ENCODE results near the gene CORO6. TPM values are rescaled to one million over a fixed set of nuclear protein-coding genes. Genes with fewer than 3 reads are reported as not detected.

The CORO6 gene
- polyA plus RNA-seq, 4 donors, result 0.67 to 7.3 (median 1.1) TPM

DNA sequence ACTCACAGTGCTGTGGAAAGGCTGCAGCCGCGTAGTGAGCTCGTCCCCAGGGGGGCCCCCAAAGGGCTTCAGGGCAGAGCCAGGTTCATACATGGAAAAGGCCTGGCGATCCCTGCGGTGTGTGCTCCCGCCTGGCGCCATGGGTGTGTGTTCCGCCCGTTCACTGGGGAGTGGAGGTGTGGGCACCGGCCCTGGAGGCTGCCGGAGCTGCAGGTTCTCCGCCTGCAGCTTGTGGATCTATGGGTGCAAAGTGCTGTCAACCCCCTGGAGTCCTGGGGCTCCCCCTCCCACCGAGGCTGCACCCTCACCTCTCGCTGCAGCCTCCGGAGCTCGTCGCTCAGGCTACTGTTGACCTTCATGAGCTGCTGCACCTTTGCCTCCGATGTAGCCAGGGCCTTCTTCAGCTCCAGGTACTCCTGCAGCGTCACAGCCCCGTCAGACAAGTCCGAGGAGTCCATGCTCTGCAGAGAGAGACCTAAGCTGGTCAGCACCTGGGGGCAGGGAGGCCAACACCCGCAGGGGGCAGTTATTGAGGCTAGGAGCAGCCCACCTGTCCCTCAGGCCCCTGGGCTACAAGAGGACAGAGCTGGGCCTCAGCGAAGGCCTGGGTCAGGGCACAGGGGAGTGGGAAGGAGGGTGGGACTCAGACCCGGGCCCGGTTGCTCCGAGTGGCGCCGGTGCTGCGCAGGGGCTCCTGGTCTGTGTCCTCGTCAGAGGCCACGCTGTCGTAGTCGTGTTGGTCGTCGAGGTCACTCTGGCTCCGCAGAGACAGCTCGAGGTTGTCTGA is 46.3 kb downstream of the CORO6 start:
- no peak for FAIRE-seq
- 92 to 96% (median 93%) methylated on average over 37 of the region's 37 CpGs for WGBS, 3 donors
- Histone ChIP-seq H3K4me1 (ENCODE audit: control insufficient read depth in 3 of 3, insufficient read depth in 2 of 3, low read depth in 1 of 3, low read length in 2 of 3) (peaks cover 0 to 49% (median 2%) of the 10 kb centered on the region in 3 donors), H3K27ac (ENCODE audit: low read depth in 1 of 3, low read length in 2 of 3) (no peak overlapping the region), H3K36me3 (ENCODE audit: control insufficient read depth in 3 of 3, insufficient read depth in 2 of 3, low read depth in 1 of 3, low read length in 3 of 3) (peaks cover 1 to 94% (median 5%) of the 10 kb centered on the region in 3 donors), H3K4me3 (ENCODE audit: low read depth in 1 of 3, low read length in 3 of 3) (no peak overlapping the region), H3K9me3 (ENCODE audit: control insufficient read depth in 2 of 2, insufficient read depth in 1 of 2, low read depth in 1 of 2, low read length in 1 of 2) (no peaks in the 10 kb centered on the region), H3K27me3 (ENCODE audit: control insufficient read depth in 3 of 3, insufficient read depth in 3 of 3, low read length in 3 of 3) (no peaks in the 10 kb centered on the region)
- DNase-seq, result no peak

DNA sequence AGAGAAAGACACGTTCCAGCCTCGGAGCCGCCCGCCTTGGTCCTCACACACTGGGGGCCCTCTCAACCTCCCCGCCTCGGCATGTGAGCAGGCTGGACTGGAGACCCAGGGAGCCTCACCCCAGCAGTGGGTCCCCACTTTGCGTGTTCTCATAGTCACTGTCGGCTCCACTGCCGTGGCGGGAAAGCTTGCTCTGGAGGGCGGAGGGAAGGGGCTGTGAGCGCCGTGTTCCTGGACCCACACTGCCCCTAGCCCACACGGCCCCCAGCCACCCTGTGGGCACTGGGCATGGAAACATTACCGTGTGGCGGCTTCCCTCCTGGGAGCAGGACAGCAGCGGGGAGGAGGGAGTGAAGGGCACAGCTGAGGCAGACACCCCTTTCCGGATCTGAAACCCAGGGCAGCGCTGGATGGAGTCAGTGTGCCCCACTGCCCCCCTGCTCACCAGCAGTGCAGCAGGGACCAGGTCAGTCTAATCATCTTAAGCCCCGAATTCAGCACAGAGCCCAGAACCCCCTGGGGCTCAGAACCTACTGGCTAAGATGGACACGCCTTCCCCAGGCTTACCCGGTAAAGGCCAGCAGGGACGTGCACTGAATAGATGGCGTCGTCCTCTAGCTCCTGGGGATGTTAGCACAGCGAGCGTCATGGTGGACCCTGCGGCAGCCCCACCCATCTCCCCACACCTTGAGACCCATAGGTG is 47.0 kb downstream of the CORO6 start:
- no peaks in the 10 kb centered on the region for H3K27me3 ChIP-seq (ENCODE audit: control insufficient read depth in 3 of 3, insufficient read depth in 3 of 3, low read length in 3 of 3)
- WGBS, 3 donors, result 89 to 93% (median 89%) methylated on average over 28 of the region's 28 CpGs
- FAIRE-seq (no peak), DNase-seq (no peak)
- peaks cover 0 to 50% (median 2%) of the 10 kb centered on the region in 3 donors for H3K4me1 ChIP-seq (ENCODE audit: control insufficient read depth in 3 of 3, insufficient read depth in 2 of 3, low read depth in 1 of 3, low read length in 2 of 3)
- peak overlapping the region in 2 of 3 donors; percentile 13 to 80 for H3K27ac ChIP-seq (ENCODE audit: low read depth in 1 of 3, low read length in 2 of 3)
- no peak overlapping the region for H3K4me3 ChIP-seq (ENCODE audit: low read depth in 1 of 3, low read length in 3 of 3)
- no peaks in the 10 kb centered on the region for H3K9me3 ChIP-seq (ENCODE audit: control insufficient read depth in 2 of 2, insufficient read depth in 1 of 2, low read depth in 1 of 2, low read length in 1 of 2)
- H3K36me3 ChIP-seq (ENCODE audit: control insufficient read depth in 3 of 3, insufficient read depth in 2 of 3, low read depth in 1 of 3, low read length in 3 of 3), result peaks cover 0 to 94% (median 5%) of the 10 kb centered on the region in 3 donors

DNA sequence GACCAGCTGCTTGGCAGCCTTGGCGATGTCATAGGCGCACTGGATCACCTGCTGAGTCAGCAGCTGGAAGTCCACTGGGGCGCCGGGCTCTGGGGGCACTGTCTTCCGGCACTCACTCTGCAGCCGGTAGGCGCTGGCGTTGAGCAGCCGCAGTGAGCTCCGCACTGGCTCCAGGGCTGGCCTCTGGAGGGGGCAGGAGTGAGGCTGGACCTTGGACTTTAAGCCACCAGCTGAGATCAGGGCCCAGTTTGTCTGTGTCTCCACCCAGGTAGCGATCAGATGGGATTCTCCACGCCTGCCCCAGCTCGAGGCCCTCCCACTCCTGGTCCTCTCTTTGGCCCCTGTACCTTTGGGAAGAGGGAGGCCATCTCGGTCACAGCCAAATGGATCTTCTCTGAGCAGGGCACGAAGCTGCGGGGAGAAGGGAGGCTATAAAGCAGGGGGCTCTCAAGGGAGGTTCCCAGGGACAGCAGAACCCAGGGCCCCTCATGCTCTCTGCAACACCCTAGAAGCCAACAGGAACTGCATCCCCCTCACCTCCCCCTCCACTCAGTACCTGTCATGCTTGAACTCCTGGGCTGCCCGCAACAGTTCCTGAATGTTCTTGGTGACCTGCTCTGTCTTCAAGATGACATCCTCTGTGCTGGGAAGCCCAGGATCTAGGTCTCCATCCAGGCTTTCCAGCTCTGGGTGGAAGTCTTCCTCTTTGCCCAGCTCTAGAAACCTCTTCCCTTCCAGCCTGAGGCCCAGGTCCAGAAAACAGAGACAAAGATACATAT is 47.8 kb downstream of the CORO6 start:
- FAIRE-seq, result no peak
- peak; percentile 93 to 96 for DNase-seq
- Histone ChIP-seq H3K4me1 (ENCODE audit: control insufficient read depth in 3 of 3, insufficient read depth in 2 of 3, low read depth in 1 of 3, low read length in 2 of 3) (peaks cover 0 to 50% (median 2%) of the 10 kb centered on the region in 3 donors), H3K36me3 (ENCODE audit: control insufficient read depth in 3 of 3, insufficient read depth in 2 of 3, low read depth in 1 of 3, low read length in 3 of 3) (peaks cover 0 to 91% (median 5%) of the 10 kb centered on the region in 3 donors), H3K4me3 (ENCODE audit: low read depth in 1 of 3, low read length in 3 of 3) (no peak overlapping the region), H3K27me3 (ENCODE audit: control insufficient read depth in 3 of 3, insufficient read depth in 3 of 3, low read length in 3 of 3) (no peaks in the 10 kb centered on the region), H3K27ac (ENCODE audit: low read depth in 1 of 3, low read length in 2 of 3) (peak overlapping the region; percentile 18 to 94 (median 46)), H3K9me3 (ENCODE audit: control insufficient read depth in 2 of 2, insufficient read depth in 1 of 2, low read depth in 1 of 2, low read length in 1 of 2) (no peaks in the 10 kb centered on the region)
- WGBS, 3 donors, result 17 to 66% (median 28%) methylated on average over 16 to 17 of the region's 17 CpGs

DNA sequence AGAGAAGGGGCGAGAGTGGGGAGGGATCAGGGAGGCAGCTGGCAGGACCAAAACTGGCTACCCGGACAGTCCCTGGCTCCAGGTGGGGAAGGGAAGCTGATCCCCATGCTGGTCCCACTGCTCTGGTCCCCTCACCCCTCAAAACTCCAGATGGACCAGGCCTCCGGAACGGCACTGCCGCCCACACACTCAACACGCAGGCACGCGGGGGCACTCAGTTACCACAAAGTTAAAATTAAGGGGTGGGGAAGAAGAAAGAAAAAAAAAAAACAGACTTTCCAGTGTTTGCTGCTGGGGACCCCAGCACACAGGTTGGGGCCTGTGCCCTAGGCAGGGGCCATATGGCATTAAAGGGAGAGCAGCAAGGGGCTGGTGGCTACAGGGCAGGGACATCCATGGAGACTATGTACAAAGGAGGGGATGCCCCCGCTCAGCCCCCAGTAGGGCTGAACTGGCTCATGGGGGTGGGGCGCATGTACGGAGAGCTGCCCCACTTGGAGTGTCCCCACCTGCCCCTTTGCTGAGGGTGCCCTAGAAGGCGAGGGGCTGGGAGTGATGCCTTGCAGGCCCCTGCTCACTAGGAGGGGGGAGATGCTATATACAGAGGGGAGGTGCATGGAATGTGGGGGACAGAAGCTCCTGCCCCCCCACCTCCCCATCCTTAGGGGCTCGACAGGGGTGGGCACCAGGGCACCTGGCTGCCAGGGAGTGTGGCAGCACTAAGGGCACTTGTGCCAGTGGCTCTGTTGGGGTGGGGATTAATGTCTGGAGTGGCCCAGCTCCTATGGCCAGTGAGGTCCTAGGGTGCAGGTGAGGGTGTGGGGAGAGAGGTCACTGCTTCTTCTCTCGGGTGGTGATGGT is 48.6 kb downstream of the CORO6 start:
- no peak for DNase-seq
- 77 to 84% (median 78%) methylated on average over 12 to 14 of the region's 14 CpGs for WGBS, 3 donors

DNA sequence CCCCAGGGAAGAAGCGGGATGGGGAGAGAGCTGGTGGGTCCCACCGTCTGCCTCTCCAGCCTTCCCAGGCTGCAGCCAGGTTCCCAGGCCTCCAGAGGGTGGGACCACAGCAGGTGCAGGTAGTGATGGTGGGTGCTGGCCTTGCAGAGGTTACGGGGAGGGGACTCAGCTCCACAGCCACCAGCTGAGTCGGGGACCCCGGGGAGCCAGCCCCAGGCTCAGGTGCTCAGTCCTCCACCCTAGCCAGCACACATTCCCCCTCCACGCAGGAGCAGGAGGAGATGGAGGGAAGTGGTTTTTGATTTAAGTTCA is 49.2 kb downstream of the CORO6 start:
- H3K36me3 ChIP-seq (ENCODE audit: control insufficient read depth in 3 of 3, insufficient read depth in 2 of 3, low read depth in 1 of 3, low read length in 3 of 3), result peaks cover 0 to 84% (median 5%) of the 10 kb centered on the region in 3 donors
- FAIRE-seq (no peak), DNase-seq (no peak)
- H3K27ac ChIP-seq (ENCODE audit: low read depth in 1 of 3, low read length in 2 of 3), result peak overlapping the region in 1 of 3 donors; percentile 94
- no peaks in the 10 kb centered on the region for H3K27me3 ChIP-seq (ENCODE audit: control insufficient read depth in 3 of 3, insufficient read depth in 3 of 3, low read length in 3 of 3)
- H3K4me3 ChIP-seq (ENCODE audit: low read depth in 1 of 3, low read length in 3 of 3), result no peak overlapping the region
- WGBS, 3 donors, result 76 to 92% (median 80%) methylated on average over 6 of the region's 6 CpGs
- H3K4me1 ChIP-seq (ENCODE audit: control insufficient read depth in 3 of 3, insufficient read depth in 2 of 3, low read depth in 1 of 3, low read length in 2 of 3), result peaks cover 0 to 60% (median 5%) of the 10 kb centered on the region in 3 donors
- no peaks in the 10 kb centered on the region for H3K9me3 ChIP-seq (ENCODE audit: control insufficient read depth in 2 of 2, insufficient read depth in 1 of 2, low read depth in 1 of 2, low read length in 1 of 2)

More for the DNA sequence above, 48.6 kb downstream of the CORO6 start:
- Histone ChIP-seq H3K4me1 (ENCODE audit: control insufficient read depth in 3 of 3, insufficient read depth in 2 of 3, low read depth in 1 of 3, low read length in 2 of 3) (peaks cover 0 to 58% (median 4%) of the 10 kb centered on the region in 3 donors), H3K27ac (ENCODE audit: low read depth in 1 of 3, low read length in 2 of 3) (peak overlapping the region; percentile 18 to 94 (median 46)), H3K4me3 (ENCODE audit: low read depth in 1 of 3, low read length in 3 of 3) (no peak overlapping the region), H3K9me3 (ENCODE audit: control insufficient read depth in 2 of 2, insufficient read depth in 1 of 2, low read depth in 1 of 2, low read length in 1 of 2) (no peaks in the 10 kb centered on the region), H3K27me3 (ENCODE audit: control insufficient read depth in 3 of 3, insufficient read depth in 3 of 3, low read length in 3 of 3) (no peaks in the 10 kb centered on the region), H3K36me3 (ENCODE audit: control insufficient read depth in 3 of 3, insufficient read depth in 2 of 3, low read depth in 1 of 3, low read length in 3 of 3) (peaks cover 0 to 89% (median 5%) of the 10 kb centered on the region in 3 donors)
- FAIRE-seq, result no peak

DNA sequence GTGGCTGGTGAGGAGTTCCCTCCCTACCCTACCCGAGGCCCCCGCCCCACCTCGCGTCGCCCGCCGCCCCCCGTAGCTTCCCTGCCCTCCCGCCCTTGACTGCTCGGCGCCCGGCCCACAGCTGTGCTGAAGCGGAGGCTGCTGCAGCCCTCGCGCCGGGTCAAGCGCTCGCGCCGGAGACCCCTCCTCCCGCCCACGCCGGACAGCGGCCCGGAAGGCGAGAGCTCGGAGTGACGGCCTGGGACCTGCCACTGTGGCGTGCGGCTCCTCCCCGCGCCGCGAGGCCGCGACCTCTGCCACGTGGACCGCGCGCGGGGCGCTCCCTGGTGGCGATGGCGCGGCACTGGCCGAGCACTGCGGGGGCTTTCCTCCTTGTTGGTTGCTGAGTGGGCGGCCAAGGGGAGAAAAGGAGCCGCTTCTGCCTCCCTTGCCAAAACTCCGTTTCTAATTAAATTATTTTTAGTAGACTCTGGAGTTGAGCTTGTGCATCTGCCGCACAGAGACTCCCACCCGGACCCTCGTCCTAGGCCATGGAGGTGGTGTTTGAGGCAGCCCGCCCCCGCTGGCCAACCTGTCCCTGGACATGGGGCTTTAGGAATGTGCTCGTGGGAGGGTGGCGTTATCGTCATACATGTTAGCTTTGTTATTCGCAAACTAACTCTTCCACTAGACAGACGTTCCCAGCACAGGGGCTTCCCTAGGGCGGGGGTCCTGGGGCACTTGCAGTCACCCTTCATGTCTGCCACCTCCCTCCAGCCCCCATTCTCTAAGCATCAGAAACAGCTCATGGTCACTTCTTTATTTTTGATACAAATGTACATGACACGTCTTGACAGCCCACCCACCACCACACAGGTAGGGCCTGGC is 49.8 kb downstream of the CORO6 start:
- Histone ChIP-seq H3K27ac (ENCODE audit: low read depth in 1 of 3, low read length in 2 of 3) (peak overlapping the region in 1 of 3 donors; percentile 94), H3K4me3 (ENCODE audit: low read depth in 1 of 3, low read length in 3 of 3) (no peak overlapping the region), H3K4me1 (ENCODE audit: control insufficient read depth in 3 of 3, insufficient read depth in 2 of 3, low read depth in 1 of 3, low read length in 2 of 3) (peaks cover 0 to 60% (median 5%) of the 10 kb centered on the region in 3 donors), H3K36me3 (ENCODE audit: control insufficient read depth in 3 of 3, insufficient read depth in 2 of 3, low read depth in 1 of 3, low read length in 3 of 3) (peaks cover 0 to 78% (median 5%) of the 10 kb centered on the region in 3 donors), H3K9me3 (ENCODE audit: control insufficient read depth in 2 of 2, insufficient read depth in 1 of 2, low read depth in 1 of 2, low read length in 1 of 2) (no peaks in the 10 kb centered on the region), H3K27me3 (ENCODE audit: control insufficient read depth in 3 of 3, insufficient read depth in 3 of 3, low read length in 3 of 3) (no peaks in the 10 kb centered on the region)
- DNase-seq, result peak in 1 of 2 donors; percentile 74
- FAIRE-seq, result no peak
- WGBS, 3 donors, result 38 to 68% (median 56%) methylated on average over 47 to 62 of the region's 62 CpGs
